ENCODE results near the gene MCM10.
"Not testable (repeated sequence)": the region's sequence is repeated elsewhere in the genome, so short reads cannot be mapped to it uniquely, and the experiment has no call there.

Gene MCM10

GRCh38 chr10:13221572-13221971 lies 60.2 kb downstream of the MCM10 start:
- DNase-seq (ENCODE audit: low read depth in 2 of 2) = no peak

GRCh38 chr10:13222151-13222550 lies 60.8 kb downstream of the MCM10 start:
- no peak for DNase-seq (ENCODE audit: low read depth in 2 of 2)

GRCh38 chr10:13222566-13222965 lies 61.2 kb downstream of the MCM10 start:
- DNase-seq (ENCODE audit: low read depth in 2 of 2) = no peak

- no peak for DNase-seq (ENCODE audit: low read depth in 2 of 2)
These were observed 61.9 kb downstream of the MCM10 start for GRCh38 chr10:13223241-13223640.

- no peak for DNase-seq (ENCODE audit: low read depth in 2 of 2)
These were observed 63.0 kb downstream of the MCM10 start for GRCh38 chr10:13224210-13224995.

GRCh38 chr10:13225601-13226000 lies 64.2 kb downstream of the MCM10 start:
- no peak for DNase-seq (ENCODE audit: low read depth in 2 of 2)

GRCh38 chr10:13227031-13227430 lies 65.7 kb downstream of the MCM10 start:
- no peak for DNase-seq (ENCODE audit: low read depth in 2 of 2)

GRCh38 chr10:13231190-13231589 lies 69.8 kb downstream of the MCM10 start:
- no peak for DNase-seq (ENCODE audit: low read depth in 2 of 2)

- no peak for DNase-seq (ENCODE audit: low read depth in 2 of 2)
These were observed 70.5 kb downstream of the MCM10 start for GRCh38 chr10:13231808-13232207.

- no peak for DNase-seq (ENCODE audit: low read depth in 2 of 2)
These were observed 72.0 kb downstream of the MCM10 start for GRCh38 chr10:13233358-13233757.

- DNase-seq (ENCODE audit: low read depth in 2 of 2) = no peak
These were observed 72.8 kb downstream of the MCM10 start, which contains the start of gene UCMA for GRCh38 chr10:13234172-13234571. TSS of gene UCMA (minus strand) at chr10:13234374. CDS start at chr10:13234258, 116 bp downstream.

GRCh38 chr10:13234736-13235135 lies 73.4 kb downstream of the MCM10 start:
- not testable (repeated sequence) for DNase-seq (ENCODE audit: low read depth in 2 of 2)

- DNase-seq (ENCODE audit: low read depth in 2 of 2) = no peak
These were observed 75.3 kb downstream of the MCM10 start for GRCh38 chr10:13236638-13237037.

GRCh38 chr10:13238271-13239077 lies 77.1 kb downstream of the MCM10 start:
- no peak for DNase-seq (ENCODE audit: low read depth in 2 of 2)

GRCh38 chr10:13239923-13240322 lies 78.6 kb downstream of the MCM10 start:
- no peak for DNase-seq (ENCODE audit: low read depth in 2 of 2)

GRCh38 chr10:13241613-13242012 lies 80.3 kb downstream of the MCM10 start:
- DNase-seq (ENCODE audit: low read depth in 2 of 2) = no peak

GRCh38 chr10:13242260-13242659 lies 80.9 kb downstream of the MCM10 start:
- DNase-seq (ENCODE audit: low read depth in 2 of 2) = not testable (repeated sequence)

GRCh38 chr10:13247246-13247645 lies 85.9 kb downstream of the MCM10 start:
- no peak for DNase-seq (ENCODE audit: low read depth in 2 of 2)

GRCh38 chr10:13247784-13248183 lies 86.4 kb downstream of the MCM10 start:
- no peak for DNase-seq (ENCODE audit: low read depth in 2 of 2)

- DNase-seq (ENCODE audit: low read depth in 2 of 2) = no peak
These were observed 92.4 kb downstream of the MCM10 start for GRCh38 chr10:13253726-13254125.

- DNase-seq (ENCODE audit: low read depth in 2 of 2) = no peak
These were observed 95.3 kb downstream of the MCM10 start for GRCh38 chr10:13256627-13257026.

GRCh38 chr10:13257621-13258140 lies 96.3 kb downstream of the MCM10 start:
- no peak for DNase-seq (ENCODE audit: low read depth in 2 of 2)
